DND-41 (cell line): ENCODE data around the gene PRKAR1A.

Source experiments
- ATAC-seq: fragments of 200-7000 bp; cut with Tn5 transposase; 3 replicates; pipeline ENCODE4 v1.9.1; 2021; ENCODE audit warnings: low read depth; ENCODE audit not compliant: insufficient read depth
- DNase-seq: peaks from one replicate; pipeline ENCODE4 v3.0.0-alpha.2; 2020
- H2AFZ ChIP-seq: 2 replicates; pipeline ENCODE4 v1.6.0; 2012; ENCODE audit warnings: low read depth, low read length
- H3K27ac ChIP-seq: 2 replicates; pipeline ENCODE4 v1.5.1; 2012; ENCODE audit warnings: low read length, inconsistent platforms
- H3K27me3 ChIP-seq: fragments of 200-600 bp; sonication (generic); 2 replicates; pipeline ENCODE4 v1.6.0; 2012; ENCODE audit warnings: low read length, mild to moderate bottlenecking, inconsistent platforms; ENCODE audit not compliant: insufficient read depth, poor library complexity
- H3K36me3 ChIP-seq: 2 replicates; pipeline ENCODE4 v1.5.1; 2012; ENCODE audit warnings: low read length, inconsistent platforms; ENCODE audit not compliant: insufficient read depth
- H3K4me1 ChIP-seq: 2 replicates; pipeline ENCODE4 v1.5.1; 2012; ENCODE audit warnings: mild to moderate bottlenecking, low read length; ENCODE audit not compliant: insufficient read depth
- H3K4me2 ChIP-seq: 2 replicates; pipeline ENCODE4 v1.6.0; 2012; ENCODE audit warnings: mild to moderate bottlenecking, moderate library complexity, low read length, inconsistent platforms; ENCODE audit not compliant: insufficient read depth
- H3K4me3 ChIP-seq, 2 experiments: fragments of 200-600 bp in 1 of 2; shearing (Covaris generic) in 1 of 2; 2 replicates each; pipeline ENCODE4 v1.5.1; 2012 to 2016; ENCODE audit warnings: inconsistent platforms in 2 of 2, low read length in 2 of 2, mild to moderate bottlenecking in 2 of 2, low read depth in 1 of 2, moderate library complexity in 1 of 2
- H3K79me2 ChIP-seq: 2 replicates; pipeline ENCODE4 v1.6.0; 2012; ENCODE audit warnings: low read length, inconsistent platforms; ENCODE audit not compliant: insufficient read depth
- H3K9ac ChIP-seq: 2 replicates; pipeline ENCODE4 v1.6.0; 2012; ENCODE audit warnings: low read depth, mild to moderate bottlenecking, inconsistent platforms, low read length, moderate library complexity
- H3K9me3 ChIP-seq: 2 replicates; pipeline ENCODE4 v1.5.1; 2012; ENCODE audit warnings: low read length, moderate library complexity, mild to moderate bottlenecking, inconsistent platforms; ENCODE audit not compliant: insufficient read depth, severe bottlenecking
- H4K20me1 ChIP-seq: 2 replicates; pipeline ENCODE4 v1.6.0; 2012; ENCODE audit warnings: low read length; ENCODE audit not compliant: insufficient read depth
- CTCF ChIP-seq: IDR thresholded peaks from 2 replicates; pipeline ENCODE4 v1.5.1; 2012; ENCODE audit warnings: borderline replicate concordance, low read length, moderate library complexity, mild to moderate bottlenecking; ENCODE audit not compliant: poor library complexity, severe bottlenecking; ENCODE audit errors: extremely low read depth
- EZH2 ChIP-seq: IDR thresholded peaks from 3 replicates; pipeline ENCODE4 v1.6.1; 2012; ENCODE audit warnings: borderline replicate concordance, low read depth, mild to moderate bottlenecking, moderate library complexity, low read length, inconsistent platforms; ENCODE audit not compliant: severe bottlenecking

PRKAR1A gene

GRCh38 chr17:68592009-68592408 lies 79.8 kb downstream of the PRKAR1A start:
- H3K79me2 ChIP-seq = no peaks in the 10 kb centered on the region
- ATAC-seq (no peak), DNase-seq (no peak)
- H3K27ac ChIP-seq = no peak overlapping the region
- H3K4me3 ChIP-seq = no peak overlapping the region
- H4K20me1 ChIP-seq = no peaks in the 10 kb centered on the region
- no peak overlapping the region for H3K9ac ChIP-seq
- TF ChIP-seq CTCF (no peak), EZH2 (no peak)
- H2AFZ ChIP-seq = no peak overlapping the region
- H3K4me1 ChIP-seq = no peaks in the 10 kb centered on the region
- peaks cover 7% of the 10 kb centered on the region for H3K27me3 ChIP-seq
- no peaks in the 10 kb centered on the region for H3K9me3 ChIP-seq
- H3K4me2 ChIP-seq = no peak overlapping the region
- no peaks in the 10 kb centered on the region for H3K36me3 ChIP-seq

GRCh38 chr17:68592682-68593641 lies 80.7 kb downstream of the PRKAR1A start:
- TF ChIP-seq EZH2 (no peak), CTCF (no peak)
- Histone ChIP-seq H3K27me3 (peaks cover 7% of the 10 kb centered on the region), H2AFZ (no peak overlapping the region), H3K4me3 (no peak overlapping the region), H3K4me1 (no peaks in the 10 kb centered on the region), H3K4me2 (no peak overlapping the region), H3K9me3 (no peaks in the 10 kb centered on the region), H4K20me1 (no peaks in the 10 kb centered on the region), H3K9ac (no peak overlapping the region), H3K79me2 (no peaks in the 10 kb centered on the region), H3K27ac (no peak overlapping the region), H3K36me3 (no peaks in the 10 kb centered on the region)
- ATAC-seq (no peak), DNase-seq (no peak)

- Histone ChIP-seq H3K9me3 (no peaks in the 10 kb centered on the region), H3K27me3 (peaks cover 7% of the 10 kb centered on the region), H3K4me3 (no peak overlapping the region), H3K36me3 (no peaks in the 10 kb centered on the region), H4K20me1 (no peaks in the 10 kb centered on the region), H3K4me1 (no peaks in the 10 kb centered on the region), H3K4me2 (no peak overlapping the region), H3K27ac (no peak overlapping the region), H2AFZ (no peak overlapping the region), H3K79me2 (no peaks in the 10 kb centered on the region), H3K9ac (no peak overlapping the region)
- DNase-seq (no peak), ATAC-seq (no peak)
- TF ChIP-seq CTCF (no peak), EZH2 (no peak)
These were observed 82.3 kb downstream of the PRKAR1A start for GRCh38 chr17:68594552-68594951.
